MCF 10A (cell line): ENCODE measurements around the gene MED16. TPM values are rescaled to one million over a fixed set of nuclear protein-coding genes. Genes with fewer than 3 reads are reported as not detected.

Source experiments
- BruUV-seq: library from RNA; stranded (reverse); fragments of 400-500 nt; replicated peaks from 2 replicates; lab custom pipeline; 2021; lab: Mats Ljungman, UMichigan
- CTCF ChIA-PET: fragments of 300-600 bp; sonication (Branson Sonifier 250); formaldehyde crosslinking; extraction: SDS; loops from one replicate; lab custom pipeline; 2021; ENCODE audit warnings: antibody characterized with exemption, inconsistent platforms; lab: Yijun Ruan, JAX
- POLR2A ChIA-PET: fragments of 300-600, 350-650 bp; sonication (Branson Sonifier 250); formaldehyde crosslinking; extraction: SDS; loops from one replicate; lab custom pipeline; 2020; ENCODE audit warnings: antibody characterized with exemption, inconsistent platforms; lab: Yijun Ruan, JAX
- DNase-seq: peaks from one replicate; pipeline ENCODE4 v3.0.0-alpha.2; 2018; ENCODE audit not compliant: unreplicated experiment
- H3K27ac Mint-ChIP-seq: one replicate; pipeline ENCODE4 v1.8.0; 2022; ENCODE audit warnings: mild to moderate bottlenecking, low read depth, mixed read lengths; ENCODE audit not compliant: unreplicated experiment
- H3K27me3 Mint-ChIP-seq: one replicate; pipeline ENCODE4 v1.8.0; 2022; ENCODE audit warnings: mixed read lengths; ENCODE audit not compliant: insufficient read depth, unreplicated experiment
- H3K36me3 Mint-ChIP-seq: one replicate; pipeline ENCODE4 v1.8.0; 2022; ENCODE audit warnings: mild to moderate bottlenecking, moderate library complexity, mixed read lengths; ENCODE audit not compliant: insufficient read depth, unreplicated experiment
- H3K4me1 Mint-ChIP-seq: one replicate; pipeline ENCODE4 v1.8.0; 2022; ENCODE audit warnings: mixed read lengths; ENCODE audit not compliant: insufficient read depth, unreplicated experiment
- H3K4me3 Mint-ChIP-seq: one replicate; pipeline ENCODE4 v1.8.0; 2022; ENCODE audit warnings: mild to moderate bottlenecking, moderate library complexity, mixed read lengths; ENCODE audit not compliant: unreplicated experiment
- H3K9me3 Mint-ChIP-seq: one replicate; pipeline ENCODE4 v1.8.0; 2022; ENCODE audit warnings: mixed read lengths; ENCODE audit not compliant: unreplicated experiment
- intact Hi-C: fragments of 100-400 bp; cut with micrococcal nuclease; formaldehyde crosslinking; loops from 2 replicates; pipeline ENCODE4 v1.14.1; 2022
- total RNA-seq: library from RNA; stranded (reverse); gene quantifications from 2 replicates; pipeline ENCODE4 v1.2.3, GENCODE V29; 2022
- TF ChIP-seq, protein P1 (sequence below): fragments of 200-600 bp; IDR thresholded peaks from one replicate; pipeline ENCODE4 v1.8.0; 2022; ENCODE audit warnings: antibody characterized with exemption, mild to moderate bottlenecking; ENCODE audit not compliant: unreplicated experiment

The MED16 gene
- total RNA-seq, 1 experiment from 2014 or later: 61.0 TPM

DNA sequence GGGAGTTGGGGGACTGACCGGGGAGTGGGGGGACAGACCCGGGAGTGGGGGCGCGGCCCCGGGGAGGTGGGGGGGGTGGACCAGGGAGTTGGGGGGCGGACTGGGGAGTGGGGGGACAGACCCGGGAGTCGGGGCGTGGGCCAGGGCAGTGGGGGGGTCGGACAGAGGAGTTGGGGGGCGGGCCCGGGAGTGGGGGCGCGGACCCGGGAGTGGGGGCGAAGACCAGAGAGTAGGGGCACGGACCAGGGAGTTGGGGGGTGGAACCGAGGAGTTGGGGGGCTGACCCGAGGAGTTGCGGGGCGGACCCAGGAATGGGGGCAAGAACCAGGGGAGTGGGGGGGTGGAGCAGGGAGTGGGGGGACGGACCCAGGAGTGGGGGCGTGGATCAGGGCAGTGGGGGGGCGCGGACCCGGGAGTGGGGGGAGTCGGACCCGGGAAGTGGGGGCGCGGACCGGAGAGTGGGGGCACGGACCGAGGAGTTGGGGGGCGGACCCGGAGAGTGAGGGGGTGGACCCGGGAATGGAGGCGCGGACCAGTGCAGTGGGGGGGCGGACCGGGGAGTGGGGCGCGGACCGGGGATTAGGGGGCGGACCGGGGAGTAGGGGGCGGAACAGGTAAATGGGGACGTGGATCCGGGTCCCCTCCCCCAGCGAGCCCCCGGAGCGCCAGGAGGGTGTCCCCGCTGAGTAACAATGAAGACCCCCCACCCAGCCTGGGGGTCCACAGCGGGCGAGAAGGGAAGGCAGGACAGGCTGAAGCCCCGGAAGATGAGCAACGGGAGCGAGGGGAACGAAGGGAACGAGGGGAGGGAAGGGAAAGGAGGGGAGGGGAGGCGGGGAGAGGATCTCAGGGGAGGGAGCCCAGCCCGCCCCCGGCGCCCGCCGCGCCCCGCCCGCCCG, 19.4 kb upstream of the MED16 start:
- H3K36me3 Mint-ChIP-seq: peaks cover 15% of the 10 kb centered on the region
- no TSS peak for BruUV-seq
- peak overlapping the region; percentile 71 for H3K4me3 Mint-ChIP-seq
- H3K4me1 Mint-ChIP-seq: peaks cover 9% of the 10 kb centered on the region
- DNase-seq: peak; percentile 45
- H3K9me3 Mint-ChIP-seq: no peaks in the 10 kb centered on the region
- POLR2A ChIA-PET: interaction anchor here (0.6 to 1.2 kb wide), 3 partner anchors 19 to 76 kb away, joined by 3 read pairs; partner anchors contain the start of genes MED16 and RNU6-9
- intact Hi-C loops: loop anchor here (5.0 kb wide), 1 partner anchor 40 kb away; no protein-coding TSS in a partner anchor
- no peaks in the 10 kb centered on the region for H3K27me3 Mint-ChIP-seq
- peak overlapping the region; percentile 85 for H3K27ac Mint-ChIP-seq
- TF ChIP-seq, protein P1, sequence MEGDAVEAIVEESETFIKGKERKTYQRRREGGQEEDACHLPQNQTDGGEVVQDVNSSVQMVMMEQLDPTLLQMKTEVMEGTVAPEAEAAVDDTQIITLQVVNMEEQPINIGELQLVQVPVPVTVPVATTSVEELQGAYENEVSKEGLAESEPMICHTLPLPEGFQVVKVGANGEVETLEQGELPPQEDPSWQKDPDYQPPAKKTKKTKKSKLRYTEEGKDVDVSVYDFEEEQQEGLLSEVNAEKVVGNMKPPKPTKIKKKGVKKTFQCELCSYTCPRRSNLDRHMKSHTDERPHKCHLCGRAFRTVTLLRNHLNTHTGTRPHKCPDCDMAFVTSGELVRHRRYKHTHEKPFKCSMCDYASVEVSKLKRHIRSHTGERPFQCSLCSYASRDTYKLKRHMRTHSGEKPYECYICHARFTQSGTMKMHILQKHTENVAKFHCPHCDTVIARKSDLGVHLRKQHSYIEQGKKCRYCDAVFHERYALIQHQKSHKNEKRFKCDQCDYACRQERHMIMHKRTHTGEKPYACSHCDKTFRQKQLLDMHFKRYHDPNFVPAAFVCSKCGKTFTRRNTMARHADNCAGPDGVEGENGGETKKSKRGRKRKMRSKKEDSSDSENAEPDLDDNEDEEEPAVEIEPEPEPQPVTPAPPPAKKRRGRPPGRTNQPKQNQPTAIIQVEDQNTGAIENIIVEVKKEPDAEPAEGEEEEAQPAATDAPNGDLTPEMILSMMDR: no peak
- CTCF ChIA-PET: no interaction called here

GRCh38 chr19:911197-912033, 18.4 kb upstream of the MED16 start:
- ChIA-PET CTCF (no interaction called here), POLR2A (interaction anchor here (0.6 to 0.7 kb wide), 2 partner anchors 34 to 115 kb away, joined by 3 read pairs; partner anchors contain the start of gene CNN2)
- TF ChIP-seq, protein P1: no peak
- no peaks in the 10 kb centered on the region for H3K9me3 Mint-ChIP-seq
- DNase-seq: no peak
- H3K4me3 Mint-ChIP-seq: peak overlapping the region; percentile 71
- intact Hi-C loops: loop anchor here (5.0 kb wide), 1 partner anchor 39 kb away; no protein-coding TSS in a partner anchor
- BruUV-seq: no TSS peak
- H3K27me3 Mint-ChIP-seq: no peaks in the 10 kb centered on the region
- peaks cover 9% of the 10 kb centered on the region for H3K4me1 Mint-ChIP-seq
- peaks cover 15% of the 10 kb centered on the region for H3K36me3 Mint-ChIP-seq
- no peak overlapping the region for H3K27ac Mint-ChIP-seq

- intact Hi-C loops: no loop called here
- POLR2A ChIA-PET: interaction anchor here (3.3 kb wide), 1 partner anchor 14 kb away, joined by 14 read pairs; the partner anchor contains the start of genes MED16 and RNU6-9
Measured at GRCh38 chr19:907183-907853, 14.3 kb upstream of the MED16 start.

More at GRCh38 chr19:907183-907853, 14.3 kb upstream of the MED16 start:
- H3K4me1 Mint-ChIP-seq: peaks cover 9% of the 10 kb centered on the region
- H3K4me3 Mint-ChIP-seq: no peak overlapping the region
- TF ChIP-seq, protein P1: no peak
- no peak for DNase-seq
- H3K27me3 Mint-ChIP-seq: no peaks in the 10 kb centered on the region
- BruUV-seq: no TSS peak
- peaks cover 26% of the 10 kb centered on the region for H3K36me3 Mint-ChIP-seq
- no peaks in the 10 kb centered on the region for H3K9me3 Mint-ChIP-seq
- no peak overlapping the region for H3K27ac Mint-ChIP-seq
- CTCF ChIA-PET: interaction anchor here (0.8 kb wide), 1 partner anchor 12 kb away, joined by 3 read pairs; no protein-coding TSS in a partner anchor
